Adrenal gland (tissue), 12 donors: Measurements from ENCODE around the gene RAB27A. TPM values are rescaled to one million over a fixed set of nuclear protein-coding genes. Genes with fewer than 3 reads are reported as not detected.

ENCODE experiments used
- DNase-seq, 7 donors: peaks; one replicate each; pipeline ENCODE4 v3.0.0-alpha.2; 2019 to 2020
- H3K27ac ChIP-seq, 5 donors: fragments of 200-600 bp; sonication (generic) in 4 of 5; 1 replicate in 3 of 5; 2 replicates in 2 of 5; pipeline versions ENCODE4 v1.5.1 to v1.8.0; 2016 to 2020; ENCODE audit warnings: mild to moderate bottlenecking in 1 of 5
- H3K27me3 ChIP-seq: fragments of 200-600 bp; 2 replicates; pipeline ENCODE4 v1.8.0; 2021
- H3K36me3 ChIP-seq, 2 donors: fragments of 200-600 bp; replicated peaks in 1 of 2; 1 replicate in 1 of 2; 2 replicates in 1 of 2; pipeline versions ENCODE4 v1.5.1 to v1.8.0; 2018 to 2022
- H3K4me1 ChIP-seq, 2 donors: fragments of 200-600 bp; replicated peaks in 1 of 2; 1 replicate in 1 of 2; 2 replicates in 1 of 2; pipeline versions ENCODE4 v1.5.1 to v1.8.0; 2018 to 2021
- H3K4me3 ChIP-seq, 4 donors: fragments of 200-600 bp; sonication (generic) in 3 of 4; one replicate each; pipeline ENCODE4 v1.5.1; 2016 to 2018
- H3K9me3 ChIP-seq, 3 donors: fragments of 200-600 bp; sonication (generic) in 1 of 3; replicated peaks in 1 of 3; 1 replicate in 2 of 3; 2 replicates in 1 of 3; pipeline versions ENCODE4 v1.5.1 to v1.8.0; 2016 to 2021
- CTCF ChIP-seq, 6 experiments: fragments of 450-650 bp in 4 of 6; fragments of 200-600 bp in 2 of 6; sonication (generic) in 1 of 6; IDR thresholded peaks; 1 replicate in 5 of 6; 2 replicates in 1 of 6; pipeline versions ENCODE4 v1.5.1 to v1.8.0; 2016 to 2021; ENCODE audit warnings: antibody characterized with exemption in 6 of 6, mild to moderate bottlenecking in 2 of 6, moderate library complexity in 1 of 6
- POLR2A ChIP-seq, 2 donors: fragments of 450-650 bp; IDR thresholded peaks; one replicate each; pipeline ENCODE4 v1.6.1; 2017; ENCODE audit warnings: antibody characterized with exemption in 2 of 2, mild to moderate bottlenecking in 2 of 2, moderate library complexity in 1 of 2
- WGBS, 4 donors: extraction: QIAGEN DNeasy Blood & Tissue Kit in 2 of 4; methylation state at CpG; one replicate each; pipeline versions ENCODE4 v1.1.5 to v1.1.7; 2013 to 2017; 5-methylcytosine and 5-hydroxymethylcytosine counted together
- intact Hi-C, 2 donors: fragments of 100-400 bp; cut with DNase I; formaldehyde crosslinking; loops; one replicate each; pipeline versions ENCODE4 v1.14.1 to v1.15.0; 2022 to 2023
- polyA plus RNA-seq, 3 donors: library from polyadenylated mRNA; stranded (reverse); fragments of 200-250 nt in 2 of 3; fragments of 350-450 nt in 1 of 3; fragmentation: Illumina TruSeq in 1 of 3; extraction: RNeasy Lipid Tissue Mini Kit (QIAGEN cat#74804) in 1 of 3; gene quantifications; one replicate each; pipeline ENCODE4 v1.2.3, GENCODE V29; 2013 to 2014
- total RNA-seq, 9 donors: library from RNA; depleted of rRNA in 4 of 9; stranded (reverse); fragments of >200 nt in 4 of 9; fragments of 120-200 nt in 1 of 9; fragmentation: NEBNext Ultra II Directional in 1 of 9; extraction: Animal tissue kit (Norgen Biotek cat#: 25700) in 1 of 9; gene quantifications; one replicate each; pipeline versions ENCODE4 v1.1.0 to v1.2.4, GENCODE V29; 2013 to 2023
- donor health status: healthy with polysubstance abuse.
- donor health status: Bipolar disorder and iron deficiency.
- donor health status: DM: yes; HTN: yes; CAD: no.
- donor health status: DM: no; HTN: no; CAD: no.
- donor health status: DM: no; HTN: no; CAD: no.
- donor health status: DM: yes; HTN: yes; CAD: no.

Gene RAB27A
- total and polyA plus RNA-seq, 12 donors, result 7.1 to 102 (median 32.2) TPM

- Histone ChIP-seq H3K4me3 (no peak overlapping the region), H3K27me3 (no peaks in the 10 kb centered on the region), H3K27ac (no peak overlapping the region), H3K9me3 (no peaks in the 10 kb centered on the region), H3K36me3 (peaks cover 0 to 24% of the 10 kb centered on the region in 2 donors), H3K4me1 (peaks cover 10 to 31% of the 10 kb centered on the region in 2 donors)
- TF ChIP-seq POLR2A (IDR thresholded peaks at IDR 0.05) (no peak), CTCF (IDR thresholded peaks at IDR 0.05) (no peak)
- intact Hi-C loops, result no loop called here
- DNase-seq, result no peak
These were observed 95.4 kb downstream of the RAB27A start for GRCh38 chr15:55194256-55194655.

- 76 to 85% (median 81%) methylated on average over 1 of the region's 1 CpG for WGBS, 4 donors
- no peak for DNase-seq
- peaks cover 0 to 46% of the 10 kb centered on the region in 2 donors for H3K36me3 ChIP-seq
- intact Hi-C loops, result no loop called here
- H3K4me1 ChIP-seq, result no peaks in the 10 kb centered on the region
- H3K4me3 ChIP-seq, result no peak overlapping the region
- no peak overlapping the region for H3K27ac ChIP-seq
- TF ChIP-seq CTCF (IDR thresholded peaks at IDR 0.05) (no peak), POLR2A (IDR thresholded peaks at IDR 0.05) (no peak)
- H3K9me3 ChIP-seq, result no peaks in the 10 kb centered on the region
- H3K27me3 ChIP-seq, result no peaks in the 10 kb centered on the region
These were observed 103.3 kb downstream of the RAB27A start for GRCh38 chr15:55186331-55186730.

- no peaks in the 10 kb centered on the region for H3K4me1 ChIP-seq
- H3K9me3 ChIP-seq, result no peaks in the 10 kb centered on the region
- WGBS, 4 donors, result 82 to 92% (median 88%) methylated on average over 2 of the region's 2 CpGs
- H3K36me3 ChIP-seq, result peaks cover 0 to 37% of the 10 kb centered on the region in 2 donors
- no peak overlapping the region for H3K4me3 ChIP-seq
- TF ChIP-seq CTCF (IDR thresholded peaks at IDR 0.05) (no peak), POLR2A (IDR thresholded peaks at IDR 0.05) (no peak)
- no peak overlapping the region for H3K27ac ChIP-seq
- intact Hi-C loops, result no loop called here
- DNase-seq, result no peak
- no peaks in the 10 kb centered on the region for H3K27me3 ChIP-seq
These were observed 105.9 kb downstream of the RAB27A start for GRCh38 chr15:55183679-55184078.

GRCh38 chr15:55179141-55179540, 110.5 kb downstream of the RAB27A start:
- H3K4me1 ChIP-seq, result no peaks in the 10 kb centered on the region
- intact Hi-C loops, result no loop called here

More at GRCh38 chr15:55179141-55179540, 110.5 kb downstream of the RAB27A start:
- Histone ChIP-seq H3K9me3 (no peaks in the 10 kb centered on the region), H3K27ac (no peak overlapping the region), H3K36me3 (peaks cover 0 to 24% of the 10 kb centered on the region in 2 donors), H3K27me3 (no peaks in the 10 kb centered on the region), H3K4me3 (no peak overlapping the region)
- DNase-seq, result no peak
- TF ChIP-seq POLR2A (IDR thresholded peaks at IDR 0.05) (no peak), CTCF (IDR thresholded peaks at IDR 0.05) (no peak)
